Ascending aorta (tissue), 2 donors: Measurements from ENCODE around the gene CMIP. TPM values are rescaled to one million over a fixed set of nuclear protein-coding genes. Genes with fewer than 3 reads are reported as not detected.

Experiments used
- DNase-seq, 2 donors: peaks; one replicate each; pipeline ENCODE4 v3.0.0-alpha.2; 2019; ENCODE audit warnings: low spot score in 2 of 2
- H3K27ac ChIP-seq, 2 donors: fragments of 200-600 bp; sonication (generic); one replicate each; pipeline ENCODE4 v1.5.1; 2016 to 2017; ENCODE audit warnings: mild to moderate bottlenecking in 1 of 2
- H3K27me3 ChIP-seq: fragments of 200-600 bp; sonication (generic); one replicate; pipeline ENCODE4 v1.5.1; 2017
- H3K36me3 ChIP-seq, 2 donors: fragments of 200-600 bp; sonication (generic); one replicate each; pipeline ENCODE4 v1.5.1; 2016
- H3K4me1 ChIP-seq, 2 donors: fragments of 200-600 bp; sonication (generic); one replicate each; pipeline ENCODE4 v1.5.1; 2016 to 2017; ENCODE audit warnings: mild to moderate bottlenecking in 1 of 2
- H3K4me3 ChIP-seq, 2 donors: fragments of 200-600 bp; sonication (generic); one replicate each; pipeline ENCODE4 v1.5.1; 2016 to 2017; ENCODE audit warnings: mild to moderate bottlenecking in 1 of 2
- H3K9me3 ChIP-seq, 2 donors: fragments of 200-600 bp; sonication (generic); one replicate each; pipeline ENCODE4 v1.5.1; 2016
- CTCF ChIP-seq, 3 experiments: fragments of 200-600 bp in 2 of 3; fragments of 450-650 bp in 1 of 3; sonication (generic) in 2 of 3; IDR thresholded peaks; one replicate each; pipeline ENCODE4 v1.5.1; 2016 to 2019; ENCODE audit warnings: antibody characterized with exemption in 3 of 3, mild to moderate bottlenecking in 1 of 3, moderate library complexity in 1 of 3
- intact Hi-C: fragments of 100-400 bp; cut with DNase I; formaldehyde crosslinking; loops from one replicate; pipeline ENCODE4 v1.15.1; 2023
- total RNA-seq: library from RNA; depleted of rRNA; stranded (reverse); fragments of >200 nt; gene quantifications from one replicate; pipeline ENCODE4 v1.1.0, GENCODE V29; 2016

The CMIP gene
- total RNA-seq, 1 donor from 2014 or later = 110 TPM

GRCh38 chr16:81709016-81709900, 264.6 kb downstream of the CMIP start:
- Histone ChIP-seq H3K9me3 (no peaks in the 10 kb centered on the region), H3K36me3 (peaks cover 6 to 47% of the 10 kb centered on the region in 2 donors), H3K27ac (no peak overlapping the region), H3K4me3 (no peak overlapping the region), H3K27me3 (no peaks in the 10 kb centered on the region), H3K4me1 (no peaks in the 10 kb centered on the region)
- no peak for DNase-seq
- intact Hi-C loops = no loop called here
- TF ChIP-seq CTCF (IDR thresholded peaks at IDR 0.05) = no peak

- H3K27me3 ChIP-seq = no peaks in the 10 kb centered on the region
- no peaks in the 10 kb centered on the region for H3K4me1 ChIP-seq
- no peak for TF ChIP-seq CTCF (IDR thresholded peaks at IDR 0.05)
- peaks cover 1 to 42% of the 10 kb centered on the region in 2 donors for H3K36me3 ChIP-seq
- intact Hi-C loops = no loop called here
- no peaks in the 10 kb centered on the region for H3K9me3 ChIP-seq
- H3K27ac ChIP-seq = no peak overlapping the region
- H3K4me3 ChIP-seq = no peak overlapping the region
- no peak for DNase-seq
Measured at GRCh38 chr16:81710044-81710443, 265.4 kb downstream of the CMIP start.

GRCh38 chr16:81710596-81710995, 266.0 kb downstream of the CMIP start:
- Histone ChIP-seq H3K4me1 (no peaks in the 10 kb centered on the region), H3K9me3 (no peaks in the 10 kb centered on the region), H3K4me3 (no peak overlapping the region), H3K27ac (no peak overlapping the region), H3K36me3 (peaks cover 0 to 37% of the 10 kb centered on the region in 2 donors), H3K27me3 (no peaks in the 10 kb centered on the region)
- DNase-seq = no peak
- intact Hi-C loops = no loop called here
- TF ChIP-seq CTCF (IDR thresholded peaks at IDR 0.05) = no peak

GRCh38 chr16:81711657-81712319, 267.2 kb downstream of the CMIP start:
- peak in 1 of 2 donors; percentile 67 for DNase-seq
- TF ChIP-seq CTCF (IDR thresholded peaks at IDR 0.05) = no peak
- H3K4me3 ChIP-seq = no peak overlapping the region
- no peaks in the 10 kb centered on the region for H3K9me3 ChIP-seq
- no peaks in the 10 kb centered on the region for H3K4me1 ChIP-seq
- no peaks in the 10 kb centered on the region for H3K27me3 ChIP-seq
- peaks cover 0 to 25% of the 10 kb centered on the region in 2 donors for H3K36me3 ChIP-seq
- intact Hi-C loops = no loop called here
- H3K27ac ChIP-seq = no peak overlapping the region

- Histone ChIP-seq H3K4me3 (no peak overlapping the region), H3K9me3 (no peaks in the 10 kb centered on the region), H3K4me1 (no peaks in the 10 kb centered on the region), H3K36me3 (peaks cover 0 to 16% of the 10 kb centered on the region in 2 donors), H3K27ac (no peak overlapping the region), H3K27me3 (no peaks in the 10 kb centered on the region)
- no peak for DNase-seq
- intact Hi-C loops = no loop called here
- no peak for TF ChIP-seq CTCF (IDR thresholded peaks at IDR 0.05)
Measured at GRCh38 chr16:81712681-81713080, 268.1 kb downstream of the CMIP start.
